ENCODE data around the gene MACO1. TPM values are rescaled to one million over a fixed set of nuclear protein-coding genes. Genes with fewer than 3 reads are reported as not detected.

The MACO1 gene
- total and polyA plus RNA-seq, 2 of the 13 experiments (the other 11 are each of a cell fraction or from before 2014, with no cell fraction given) = 9.7 to 17.0 TPM

- 0 out of 2 replicates have a peak, but pooled peaks have one; percentile 69 for TF ChIP-seq DNMT1 (CRISPR knock-in tag; IDR thresholded peaks at IDR 0.05)
- TF ChIP-seq BRD4 (CRISPR knock-in tag; IDR thresholded peaks at IDR 0.05) = 0 out of 2 replicates have a peak, but pooled peaks have one; percentile 36
- TF ChIP-seq GMEB2 (CRISPR knock-in tag; IDR thresholded peaks at IDR 0.05; ENCODE audit: low read depth) = peak; percentile 58; the same call in 1 of the 2 replicates
- no peak for TF ChIP-seq SP140L (CRISPR knock-in tag; IDR thresholded peaks at IDR 0.05; ENCODE audit: borderline replicate concordance)
- TF ChIP-seq ZNF747 (CRISPR knock-in tag; IDR thresholded peaks at IDR 0.05; ENCODE audit: borderline replicate concordance) = peak; percentile 48; the same call in 1 of the 2 replicates
- TF ChIP-seq ZNF788 (CRISPR knock-in tag; IDR thresholded peaks at IDR 0.05; ENCODE audit: borderline replicate concordance) = peak; percentile 65; the same call in 1 of the 2 replicates
- TF ChIP-seq BCL3 (CRISPR knock-in tag; IDR thresholded peaks at IDR 0.05) = 0 out of 2 replicates have a peak, but pooled peaks have one; percentile 65
- peak; percentile 46; the same call in 1 of the 2 replicates for TF ChIP-seq ESRRA (CRISPR knock-in tag; IDR thresholded peaks at IDR 0.05; ENCODE audit: low read depth)
- TF ChIP-seq NR2F2 (IDR thresholded peaks at IDR 0.05; ENCODE audit: borderline replicate concordance, low read depth) = 0 out of 2 replicates have a peak, but pooled peaks have one; percentile 18
- peak; percentile 86 for TF ChIP-seq RBFOX2 (IDR thresholded peaks at IDR 0.05; ENCODE audit: low read depth, low read length)
- 0 out of 2 replicates have a peak, but pooled peaks have one; percentile 28 for TF ChIP-seq ZBTB26 (CRISPR knock-in tag; IDR thresholded peaks at IDR 0.05; ENCODE audit: borderline replicate concordance)
- 0 out of 2 replicates have a peak, but pooled peaks have one; percentile 15 for TF ChIP-seq ZNF580 (CRISPR knock-in tag; IDR thresholded peaks at IDR 0.05; ENCODE audit: borderline replicate concordance, low read depth)
- TF ChIP-seq ZNF33A (CRISPR knock-in tag; IDR thresholded peaks at IDR 0.05; ENCODE audit: borderline replicate concordance) = no peak
- TF ChIP-seq BHLHE40 (IDR thresholded peaks at IDR 0.05; ENCODE audit: low read length) = 0 out of 2 replicates have a peak, but pooled peaks have one; percentile 12
- TF ChIP-seq ZC3H13 (CRISPR knock-in tag; IDR thresholded peaks at IDR 0.05) = peak; percentile 70; the same call in 1 of the 2 replicates
- TF ChIP-seq SATB2 (CRISPR knock-in tag; IDR thresholded peaks at IDR 0.05) = 0 out of 2 replicates have a peak, but pooled peaks have one; percentile 17
- no peak for TF ChIP-seq ZNF260 (CRISPR knock-in tag; IDR thresholded peaks at IDR 0.05; ENCODE audit: borderline replicate concordance, low read depth)
- TF ChIP-seq GMEB1 (CRISPR knock-in tag; IDR thresholded peaks at IDR 0.05; ENCODE audit: borderline replicate concordance) = peak; percentile 87
- peak; percentile 48 for TF ChIP-seq NR2C2 (CRISPR knock-in tag; IDR thresholded peaks at IDR 0.05; ENCODE audit: borderline replicate concordance)
- TF ChIP-seq JUN (CRISPR knock-in tag; IDR thresholded peaks at IDR 0.05) = peak; percentile 46; the same call in 1 of the 2 replicates
- TF ChIP-seq NCOA5 (CRISPR knock-in tag; IDR thresholded peaks at IDR 0.05) = no peak
- 0 out of 2 replicates have a peak, but pooled peaks have one; percentile 17 for TF ChIP-seq ELF1 (CRISPR knock-in tag; IDR thresholded peaks at IDR 0.05)
Observed at GRCh38 chr1:25430073-25430966, at the start of gene MACO1 (continued).

All from HepG2 (cell line).